ENCODE results near the gene TMEM154. TPM values are rescaled to one million over a fixed set of nuclear protein-coding genes. Genes with fewer than 3 reads are reported as not detected.
A peak's percentile ranks its signal among the peaks of the same experiment; 100 is the strongest.

Gene TMEM154
- 8.1 and 11.0 TPM in 2 replicates for total RNA-seq (2014; rRNA removed; shearing (Covaris generic))

GRCh38 chr4:152679414-152680281, at the start of gene TMEM154:
Gene TMEM154, minus strand, starts transcription at chr4:152679997. Its CDS starts 64 bp downstream, at chr4:152679933.
- DNase-seq (ENCODE audit: low read depth): peak; percentile 78

- DNase-seq (ENCODE audit: low read depth): peak; percentile 21
Observed at GRCh38 chr4:152729466-152729865, 49.7 kb upstream of the TMEM154 start.

- DNase-seq (ENCODE audit: low read depth): no peak
Observed at GRCh38 chr4:152728343-152728742, 48.5 kb upstream of the TMEM154 start.

GRCh38 chr4:152727784-152728183, 48.0 kb upstream of the TMEM154 start:
- no peak for DNase-seq (ENCODE audit: low read depth)

- no peak for DNase-seq (ENCODE audit: low read depth)
Observed at GRCh38 chr4:152724494-152724893, 44.7 kb upstream of the TMEM154 start.

GRCh38 chr4:152723236-152723635, 43.4 kb upstream of the TMEM154 start:
- no peak for DNase-seq (ENCODE audit: low read depth)

- DNase-seq (ENCODE audit: low read depth): no peak
Observed at GRCh38 chr4:152719801-152720556, 40.2 kb upstream of the TMEM154 start.

GRCh38 chr4:152719291-152719690, 39.5 kb upstream of the TMEM154 start:
- no peak for DNase-seq (ENCODE audit: low read depth)

GRCh38 chr4:152715076-152715475, 35.3 kb upstream of the TMEM154 start:
- no peak for DNase-seq (ENCODE audit: low read depth)

GRCh38 chr4:152713951-152714705, 34.3 kb upstream of the TMEM154 start:
- no peak for DNase-seq (ENCODE audit: low read depth)

- peak; percentile 7 for DNase-seq (ENCODE audit: low read depth)
Observed at GRCh38 chr4:152709675-152710438, 30.1 kb upstream of the TMEM154 start.

- DNase-seq (ENCODE audit: low read depth): no peak
Observed at GRCh38 chr4:152708796-152709195, 29.0 kb upstream of the TMEM154 start.

- DNase-seq (ENCODE audit: low read depth): no peak
Observed at GRCh38 chr4:152708361-152708760, 28.6 kb upstream of the TMEM154 start.

- DNase-seq (ENCODE audit: low read depth): no peak
Observed at GRCh38 chr4:152707632-152708031, 27.8 kb upstream of the TMEM154 start.

GRCh38 chr4:152705903-152706302, 26.1 kb upstream of the TMEM154 start:
- no peak for DNase-seq (ENCODE audit: low read depth)

GRCh38 chr4:152704788-152705187, 25.0 kb upstream of the TMEM154 start:
- DNase-seq (ENCODE audit: low read depth): no peak

GRCh38 chr4:152700151-152700550, 20.4 kb upstream of the TMEM154 start:
- DNase-seq (ENCODE audit: low read depth): no peak

GRCh38 chr4:152699313-152699712, 19.5 kb upstream of the TMEM154 start:
- DNase-seq (ENCODE audit: low read depth): no peak

- no peak for DNase-seq (ENCODE audit: low read depth)
Observed at GRCh38 chr4:152698089-152698499, 18.3 kb upstream of the TMEM154 start.

GRCh38 chr4:152697284-152698088, 17.7 kb upstream of the TMEM154 start:
- no peak for DNase-seq (ENCODE audit: low read depth)
